Mononuclear cell (primary cell): ENCODE results near the gene FRMD3. TPM values are rescaled to one million over a fixed set of nuclear protein-coding genes. Genes with fewer than 3 reads are reported as not detected.
A peak's percentile ranks its signal among the peaks of the same experiment; 100 is the strongest.

Experiments used
- H3K27me3 ChIP-seq: 2 replicates; pipeline ENCODE4 v1.6.0; 2011; ENCODE audit warnings: low read length, control low read depth; ENCODE audit not compliant: insufficient read depth
- H3K4me1 ChIP-seq: 2 replicates; pipeline ENCODE4 v1.5.1; 2011; ENCODE audit warnings: mild to moderate bottlenecking, low read length, control low read depth; ENCODE audit not compliant: insufficient read depth
- H3K4me3 ChIP-seq: 2 replicates; pipeline ENCODE4 v1.5.1; 2011; ENCODE audit warnings: mild to moderate bottlenecking, low read length, moderate library complexity
- H3K9me3 ChIP-seq: 2 replicates; pipeline ENCODE4 v1.5.1; 2011; ENCODE audit warnings: low read depth, mild to moderate bottlenecking, control low read depth, low read length
- total RNA-seq: library from RNA; depleted of rRNA; stranded (reverse); fragments of >200 nt; gene quantifications from one replicate; pipeline ENCODE4 v1.2.3, GENCODE V29; 2012

FRMD3 gene
- total RNA-seq, 1 donor = 15.1 TPM

DNA sequence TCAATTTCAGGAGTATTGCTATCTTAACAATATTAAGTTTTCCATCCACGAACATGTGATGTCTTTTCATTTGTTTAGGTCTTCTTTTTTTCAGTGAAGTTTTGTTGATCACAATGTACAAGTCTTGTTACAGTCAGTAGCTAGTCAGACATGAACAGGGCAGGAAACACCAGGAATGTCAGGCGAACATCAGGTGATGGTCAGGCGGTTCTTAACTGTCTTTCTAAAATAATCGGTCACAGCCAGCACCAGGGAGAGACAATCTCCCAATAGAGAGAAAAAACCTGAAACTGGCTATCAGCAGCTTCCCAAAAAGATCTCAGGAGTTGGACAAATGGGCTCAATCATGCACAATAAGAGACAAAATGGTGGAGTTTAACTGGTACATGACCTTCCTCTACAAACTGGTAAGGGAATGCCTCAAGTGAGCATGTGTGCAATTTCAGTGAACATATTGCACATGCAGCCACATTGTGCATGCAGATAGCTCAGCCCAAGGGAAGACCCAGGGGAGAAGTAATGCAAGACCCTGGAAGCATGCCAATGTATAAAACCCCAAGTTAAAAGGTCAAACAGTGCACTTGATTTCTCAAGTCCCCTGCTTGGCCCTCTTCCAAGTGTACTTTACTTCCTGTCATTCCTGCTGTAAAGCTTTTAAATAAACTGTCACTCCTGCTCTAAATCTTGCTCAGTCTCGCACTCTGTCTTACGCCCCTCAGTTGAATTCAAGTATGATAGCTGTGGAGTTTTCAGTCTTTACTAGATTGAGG is 299.1 kb downstream of the FRMD3 start:
- Histone ChIP-seq H3K4me1 (peaks cover 16% of the 10 kb centered on the region), H3K27me3 (no peaks in the 10 kb centered on the region), H3K9me3 (no peaks in the 10 kb centered on the region), H3K4me3 (no peak overlapping the region)

DNA sequence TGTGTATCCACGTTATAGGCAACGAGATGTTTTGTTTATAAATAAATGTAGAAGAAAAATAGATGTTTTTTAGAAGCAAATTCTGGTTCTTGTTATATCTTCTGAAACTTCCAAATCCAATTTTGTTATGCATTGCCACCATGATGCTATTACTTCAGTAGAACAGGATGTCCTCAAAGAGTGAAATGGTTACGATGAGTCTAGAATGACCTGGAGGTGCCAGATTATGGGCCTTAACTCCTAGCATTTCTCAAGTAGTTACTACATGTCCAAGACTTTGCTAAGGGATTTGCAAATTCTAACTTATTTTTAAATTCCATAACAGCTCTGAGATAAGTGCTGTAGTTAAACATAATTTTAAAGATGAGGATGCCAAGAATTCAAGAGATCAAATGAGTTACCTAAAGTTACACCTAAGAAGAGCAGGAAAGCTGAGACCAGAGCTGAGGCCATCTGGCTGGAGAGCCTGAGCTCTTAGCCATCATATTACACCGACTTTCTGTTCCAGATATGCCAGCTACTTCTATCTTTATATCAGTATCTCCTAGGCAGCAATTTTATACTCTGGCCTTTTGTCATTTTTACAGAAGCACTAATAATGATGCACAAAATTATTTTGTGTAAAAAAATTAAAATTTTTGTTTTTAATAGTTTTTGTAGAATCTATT is 302.0 kb downstream of the FRMD3 start:
- no peaks in the 10 kb centered on the region for H3K27me3 ChIP-seq
- H3K4me1 ChIP-seq = peaks cover 16% of the 10 kb centered on the region
- H3K9me3 ChIP-seq = no peaks in the 10 kb centered on the region
- no peak overlapping the region for H3K4me3 ChIP-seq

DNA sequence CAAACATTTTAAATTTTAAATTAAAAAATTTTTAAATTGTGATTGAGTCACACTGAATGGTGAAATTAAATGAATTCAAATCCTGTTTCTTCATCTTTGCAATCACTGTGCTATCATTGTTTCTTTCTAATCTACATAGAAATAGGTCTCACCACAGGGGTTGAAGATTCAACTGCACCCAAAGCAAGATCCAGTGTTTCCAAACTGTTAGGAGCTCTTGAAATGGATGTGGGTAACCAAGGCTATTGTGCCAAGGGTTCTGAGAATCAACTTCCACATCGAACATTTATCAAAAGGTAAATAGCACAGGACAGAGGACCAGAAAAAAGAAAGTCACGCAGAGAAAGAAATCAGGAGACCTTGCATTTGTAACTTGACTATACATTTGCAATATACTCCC is 302.7 kb downstream of the FRMD3 start:
- Histone ChIP-seq H3K4me3 (no peak overlapping the region), H3K4me1 (peaks cover 16% of the 10 kb centered on the region), H3K9me3 (no peaks in the 10 kb centered on the region), H3K27me3 (no peaks in the 10 kb centered on the region)

DNA sequence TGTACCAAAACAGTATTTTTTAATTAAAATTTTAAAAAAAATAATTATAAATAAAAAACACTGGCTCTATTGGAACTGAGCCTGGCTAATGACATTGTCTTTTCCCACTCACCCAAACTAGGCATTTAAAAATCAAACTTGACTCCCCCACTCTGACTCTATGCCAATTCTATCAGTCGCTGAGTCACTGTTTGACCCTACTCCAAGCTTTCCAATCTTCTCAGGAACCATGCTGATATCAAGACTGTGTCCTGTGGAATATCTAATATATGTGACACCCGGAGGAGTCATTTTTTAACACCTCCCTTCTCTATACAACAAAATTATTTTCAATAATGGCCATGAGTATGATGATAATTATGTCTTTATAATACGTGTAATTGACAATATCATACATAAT is 303.7 kb downstream of the FRMD3 start:
- peaks cover 12% of the 10 kb centered on the region for H3K4me1 ChIP-seq
- no peaks in the 10 kb centered on the region for H3K27me3 ChIP-seq

DNA sequence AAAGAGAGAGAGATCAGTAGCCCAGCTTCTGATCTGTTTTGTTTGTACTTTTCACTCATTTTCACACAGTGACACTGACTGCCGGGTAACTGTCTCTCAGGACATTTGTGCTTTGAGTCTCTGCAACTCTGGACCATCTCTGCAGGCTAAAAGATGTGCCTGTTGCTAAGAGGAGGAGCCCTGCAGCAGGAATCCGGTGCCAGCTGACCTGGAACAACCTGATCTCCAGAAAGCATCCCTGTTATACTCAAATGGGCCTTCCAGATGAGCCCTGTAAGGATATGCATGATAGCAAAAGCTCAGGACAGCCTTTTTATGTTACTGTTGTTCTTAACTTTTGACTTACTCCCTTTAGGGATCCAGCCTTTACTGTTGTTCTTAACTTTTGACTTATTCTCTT is 304.6 kb downstream of the FRMD3 start:
- Histone ChIP-seq H3K4me3 (no peak overlapping the region), H3K27me3 (no peaks in the 10 kb centered on the region), H3K4me1 (peaks cover 4% of the 10 kb centered on the region), H3K9me3 (no peaks in the 10 kb centered on the region)

More for the DNA sequence above, 303.7 kb downstream of the FRMD3 start:
- Histone ChIP-seq H3K4me3 (no peak overlapping the region), H3K9me3 (no peaks in the 10 kb centered on the region)

DNA sequence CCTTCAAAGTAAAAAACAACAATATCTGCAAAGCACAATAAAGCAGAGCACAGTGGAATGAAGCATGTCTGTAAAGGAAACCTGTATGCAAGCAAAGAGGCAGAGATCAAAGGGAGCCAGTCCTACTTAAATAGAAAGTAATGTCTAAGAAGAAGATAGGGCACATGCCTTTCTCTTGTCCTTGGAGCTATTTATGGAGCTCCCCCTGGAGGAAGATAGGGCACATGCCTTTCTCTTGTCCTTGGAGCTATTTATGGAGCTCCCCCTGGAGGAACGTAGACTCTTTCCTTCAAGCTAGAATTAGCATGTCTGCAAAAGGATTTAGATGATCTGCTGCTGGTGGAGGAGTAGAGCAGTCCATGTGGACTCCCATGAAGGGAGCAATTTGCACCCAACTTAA is 307.2 kb downstream of the FRMD3 start:
- H3K4me1 ChIP-seq = no peaks in the 10 kb centered on the region
- no peaks in the 10 kb centered on the region for H3K9me3 ChIP-seq
- H3K27me3 ChIP-seq = no peaks in the 10 kb centered on the region
- no peak overlapping the region for H3K4me3 ChIP-seq

DNA sequence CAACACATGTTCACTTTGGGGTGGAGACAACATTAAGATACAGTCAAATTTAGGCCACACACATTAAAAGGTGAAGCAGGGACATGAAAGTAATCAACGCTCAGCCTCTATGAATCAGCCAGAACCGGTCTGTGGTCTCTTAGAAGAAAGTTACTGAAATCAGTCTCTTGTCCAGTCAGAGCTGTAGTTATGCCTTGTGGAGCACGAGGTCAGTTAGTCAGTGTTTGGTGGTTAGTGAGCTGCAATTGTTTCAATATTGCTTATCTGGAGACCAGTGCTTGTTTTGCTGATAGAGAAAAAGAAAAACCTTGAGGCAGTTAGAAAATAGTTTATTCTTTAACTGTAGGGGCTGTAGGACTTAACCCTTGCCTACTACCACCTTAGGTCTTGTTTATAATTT is 317.5 kb downstream of the FRMD3 start:
- peaks cover 17% of the 10 kb centered on the region for H3K27me3 ChIP-seq
- no peak overlapping the region for H3K4me3 ChIP-seq
- peaks cover 11% of the 10 kb centered on the region for H3K4me1 ChIP-seq
- no peaks in the 10 kb centered on the region for H3K9me3 ChIP-seq

DNA sequence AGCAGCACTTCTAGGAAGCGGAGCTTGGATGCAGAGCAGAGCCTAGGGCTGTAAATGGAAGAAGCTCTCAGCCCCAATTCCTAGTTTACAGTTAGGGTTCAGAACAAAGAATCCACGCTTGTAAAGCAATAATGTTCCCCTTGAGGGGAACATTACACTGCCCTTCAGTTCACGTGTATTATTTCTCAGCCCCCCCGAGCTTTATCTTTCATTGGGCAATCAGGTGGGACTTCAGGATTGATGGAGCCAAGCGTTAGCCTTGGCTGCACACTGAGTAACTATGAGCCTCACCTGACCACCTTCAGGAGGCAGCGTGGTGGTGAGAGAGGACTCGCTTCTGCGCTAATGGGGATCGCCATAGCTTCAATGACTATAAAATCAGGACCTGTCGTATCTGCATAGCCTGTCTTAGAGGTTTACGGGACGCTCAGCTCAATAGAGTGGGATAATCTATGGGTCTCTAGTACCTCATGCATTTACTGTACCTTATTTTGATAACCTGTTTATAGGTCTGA is 318.2 kb downstream of the FRMD3 start:
- peak overlapping the region; percentile 49 for H3K4me3 ChIP-seq
- H3K27me3 ChIP-seq = peaks cover 17% of the 10 kb centered on the region
- no peaks in the 10 kb centered on the region for H3K9me3 ChIP-seq

DNA sequence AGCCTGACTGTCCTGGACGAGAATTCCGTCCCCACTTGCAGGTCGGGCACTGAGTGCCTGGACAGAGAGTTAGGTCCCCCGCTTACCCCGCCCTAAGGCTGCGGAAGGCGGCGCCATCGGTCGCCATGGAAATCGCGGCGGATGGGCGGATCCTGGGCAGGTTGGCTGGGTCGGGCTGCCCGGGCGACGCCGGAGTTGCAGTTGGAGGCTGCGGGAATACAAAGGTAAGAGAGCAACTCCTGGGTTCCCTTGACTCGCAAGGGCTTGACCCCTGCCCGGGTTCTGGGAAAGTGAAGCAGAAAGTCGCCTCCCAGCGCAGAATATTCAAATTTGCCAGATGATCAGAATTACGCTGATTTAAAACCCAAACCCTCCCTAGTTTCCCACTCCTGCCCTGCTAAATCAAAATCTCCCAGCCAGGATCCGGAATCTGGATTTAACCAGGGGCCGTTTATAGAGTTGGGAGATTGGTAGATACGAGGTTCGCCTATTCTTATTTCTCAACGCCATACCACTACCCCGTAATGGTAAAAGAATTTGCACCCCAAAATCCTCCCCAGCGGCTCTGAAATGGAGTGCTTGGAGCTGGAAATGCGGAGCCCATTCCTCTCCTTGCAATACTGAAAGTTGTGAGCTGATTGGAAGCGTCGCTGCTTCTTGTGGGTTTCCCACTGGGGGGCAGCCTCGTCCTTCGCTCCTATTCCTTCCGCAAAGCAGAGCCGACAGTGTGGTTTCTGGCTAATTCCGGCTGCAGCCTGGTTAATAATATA is 318.9 kb downstream of the FRMD3 start:
- no peaks in the 10 kb centered on the region for H3K9me3 ChIP-seq
- peak overlapping the region; percentile 49 for H3K4me3 ChIP-seq

More for the DNA sequence above, 318.2 kb downstream of the FRMD3 start:
- peaks cover 11% of the 10 kb centered on the region for H3K4me1 ChIP-seq

DNA sequence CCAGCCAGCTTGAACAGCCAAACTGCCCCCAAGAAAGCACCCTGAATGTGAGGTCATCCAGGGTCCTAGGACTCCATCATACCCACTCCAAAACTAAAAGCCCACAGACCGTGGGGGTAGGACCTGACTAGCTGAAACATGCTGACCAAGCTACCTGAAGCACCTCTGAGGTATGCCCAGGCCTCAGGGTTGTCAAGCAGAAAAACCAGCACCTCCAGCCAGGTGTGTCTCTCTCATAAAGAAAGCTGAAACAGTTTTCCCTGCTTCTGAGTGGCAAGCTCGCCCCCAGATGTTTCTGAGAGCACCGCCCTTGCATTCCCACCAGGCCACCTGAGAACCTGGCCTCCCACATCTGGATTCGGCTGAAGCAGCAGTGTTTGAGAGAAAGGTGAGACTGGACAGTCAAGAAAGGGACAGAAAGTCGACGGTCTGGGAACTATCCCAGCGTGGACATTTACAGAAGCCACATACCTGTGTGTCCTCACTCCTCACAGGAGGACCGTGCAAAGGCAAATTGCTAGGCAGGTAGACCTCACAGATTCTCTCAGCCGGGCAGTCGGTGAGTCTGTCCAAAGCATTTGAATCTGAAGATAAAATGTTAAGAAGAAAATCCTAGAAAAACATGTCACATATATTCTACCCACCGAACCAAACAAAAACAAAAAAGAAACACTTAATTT is 319.6 kb downstream of the FRMD3 start:
- peaks cover 11% of the 10 kb centered on the region for H3K4me1 ChIP-seq
- no peak overlapping the region for H3K4me3 ChIP-seq
- H3K9me3 ChIP-seq = no peaks in the 10 kb centered on the region
- peaks cover 17% of the 10 kb centered on the region for H3K27me3 ChIP-seq

More for the DNA sequence above, 318.9 kb downstream of the FRMD3 start:
- peaks cover 17% of the 10 kb centered on the region for H3K27me3 ChIP-seq
- peaks cover 11% of the 10 kb centered on the region for H3K4me1 ChIP-seq

DNA sequence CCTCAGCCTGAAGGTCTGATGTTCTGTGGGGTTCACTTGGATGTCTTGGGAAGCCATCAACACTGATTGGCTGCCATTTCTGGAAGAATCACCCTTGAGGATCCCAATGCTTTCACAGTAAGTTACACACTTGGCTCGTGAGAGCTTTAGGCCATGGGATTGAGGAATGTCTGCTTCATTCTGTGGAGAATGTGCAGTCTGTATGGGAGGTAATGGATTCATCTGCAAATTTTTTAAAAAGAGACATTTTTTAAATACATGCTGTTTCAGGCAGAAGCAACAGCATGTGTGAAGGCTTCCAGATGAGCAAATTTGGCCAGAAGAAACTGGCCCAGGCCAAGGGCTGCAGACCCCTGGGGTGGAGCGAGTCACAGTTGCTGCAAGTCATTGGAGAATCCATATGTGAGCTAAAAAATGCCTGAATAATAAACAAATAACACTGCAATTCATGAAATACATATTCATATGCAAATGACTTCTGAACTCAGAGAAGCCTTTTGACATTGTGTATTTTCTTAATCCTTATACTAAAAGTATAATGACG is 328.9 kb downstream of the FRMD3 start:
- Histone ChIP-seq H3K9me3 (no peaks in the 10 kb centered on the region), H3K27me3 (no peaks in the 10 kb centered on the region)

DNA sequence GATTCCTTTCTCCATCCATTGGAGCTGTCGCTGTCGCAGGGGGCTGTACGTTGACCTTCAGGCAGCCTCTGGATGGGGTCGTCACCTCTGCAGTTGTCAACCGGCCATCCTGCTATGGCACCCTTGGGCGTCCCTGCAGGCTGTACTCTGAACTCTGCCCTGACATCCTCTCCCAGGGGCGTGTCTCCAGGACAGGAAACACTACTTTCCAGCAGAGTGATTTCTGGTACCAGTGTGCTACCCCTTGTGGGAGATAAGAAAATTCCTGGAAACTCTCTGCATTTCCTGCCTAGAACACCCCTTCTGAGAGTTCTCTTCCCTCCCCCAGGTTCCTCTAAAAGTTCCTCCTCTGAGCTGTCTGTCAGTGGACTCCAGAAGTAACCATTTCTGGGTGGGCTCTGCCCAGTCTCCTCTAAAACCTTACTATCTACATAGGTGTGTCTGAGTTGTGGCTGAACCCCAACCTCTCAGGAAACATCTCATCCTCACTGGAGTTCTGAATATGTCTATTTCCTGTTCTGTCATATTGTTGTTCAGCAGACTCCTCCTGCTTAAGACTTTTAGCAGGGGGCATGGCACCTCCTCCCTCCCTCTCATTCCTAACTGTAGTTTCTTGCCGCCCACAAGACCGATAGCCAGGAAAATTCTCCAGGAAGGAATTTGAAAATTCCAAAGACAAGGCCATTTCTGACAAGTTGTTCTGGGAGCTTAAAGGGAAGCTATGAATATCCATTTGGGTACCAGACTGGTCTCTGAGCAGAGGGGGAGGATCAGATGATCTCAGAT is 329.9 kb downstream of the FRMD3 start:
- no peaks in the 10 kb centered on the region for H3K9me3 ChIP-seq
- no peaks in the 10 kb centered on the region for H3K27me3 ChIP-seq
- H3K4me3 ChIP-seq = no peak overlapping the region
- no peaks in the 10 kb centered on the region for H3K4me1 ChIP-seq

More for the DNA sequence above, 328.9 kb downstream of the FRMD3 start:
- Histone ChIP-seq H3K4me1 (no peaks in the 10 kb centered on the region), H3K4me3 (no peak overlapping the region)

DNA sequence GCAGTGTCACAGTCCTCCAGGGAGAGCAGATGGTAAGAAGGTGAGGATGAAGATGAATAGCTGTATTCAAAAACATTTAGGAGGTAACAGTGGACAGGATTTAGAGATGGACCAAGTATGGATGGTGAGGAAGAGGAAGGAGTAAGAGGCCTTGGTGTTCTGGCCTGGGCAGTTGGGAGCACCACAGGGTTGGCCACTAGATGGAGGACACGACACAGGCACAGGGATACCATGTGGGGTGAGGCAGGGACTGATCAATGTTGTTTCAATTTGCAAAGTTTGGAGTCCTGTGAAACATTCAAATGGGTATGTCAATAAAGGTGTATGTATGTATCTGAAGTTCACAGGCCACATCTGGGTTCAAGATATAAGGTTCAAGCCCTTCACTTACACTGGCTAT is 334.2 kb downstream of the FRMD3 start:
- H3K27me3 ChIP-seq = no peaks in the 10 kb centered on the region
- H3K9me3 ChIP-seq = no peaks in the 10 kb centered on the region
- H3K4me3 ChIP-seq = no peak overlapping the region
- no peaks in the 10 kb centered on the region for H3K4me1 ChIP-seq

DNA sequence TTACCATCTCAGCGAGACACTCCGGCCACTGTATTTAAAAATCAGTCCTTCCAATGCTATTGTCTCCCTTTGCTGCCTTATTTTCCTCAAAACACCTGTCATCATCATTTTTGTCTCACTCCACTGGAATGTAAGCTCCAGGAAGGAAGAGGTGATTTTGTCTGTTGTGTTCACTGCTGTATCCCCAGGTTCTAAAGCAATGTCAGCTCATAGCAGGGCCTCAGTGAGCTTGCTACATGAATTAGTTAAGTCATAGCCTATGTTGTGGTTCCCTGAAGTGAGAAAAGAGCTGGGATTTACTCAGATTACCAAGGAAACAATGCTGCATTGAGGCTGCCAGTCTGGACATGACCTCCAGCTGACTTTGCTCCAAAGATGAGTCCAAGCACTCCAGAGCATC is 337.7 kb downstream of the FRMD3 start:
- Histone ChIP-seq H3K4me1 (no peaks in the 10 kb centered on the region), H3K9me3 (no peaks in the 10 kb centered on the region), H3K4me3 (no peak overlapping the region), H3K27me3 (no peaks in the 10 kb centered on the region)
